GM12891 (cell line): ENCODE results near the gene EBF3.

Experiments used
- POLR2A ChIP-seq: IDR thresholded peaks from 2 replicates; pipeline ENCODE4 v1.6.1; 2011; ENCODE audit warnings: low read depth, low read length, control low read depth
- POLR2AphosphoS5 ChIP-seq: IDR thresholded peaks from 2 replicates; pipeline ENCODE4 v1.6.1; 2011; ENCODE audit warnings: low read depth, low read length, control low read depth
- POU2F2 ChIP-seq: IDR thresholded peaks from 2 replicates; pipeline ENCODE4 v1.6.1; 2011; ENCODE audit warnings: low read depth, mild to moderate bottlenecking, control low read depth, low read length, moderate library complexity
- SPI1 ChIP-seq: IDR thresholded peaks from 2 replicates; pipeline ENCODE4 v1.6.1; 2011; ENCODE audit warnings: low read depth, low read length, control low read depth
- TAF1 ChIP-seq: IDR thresholded peaks from 2 replicates; pipeline ENCODE4 v1.6.1; 2011; ENCODE audit warnings: low read depth, low read length, control low read depth

DNA sequence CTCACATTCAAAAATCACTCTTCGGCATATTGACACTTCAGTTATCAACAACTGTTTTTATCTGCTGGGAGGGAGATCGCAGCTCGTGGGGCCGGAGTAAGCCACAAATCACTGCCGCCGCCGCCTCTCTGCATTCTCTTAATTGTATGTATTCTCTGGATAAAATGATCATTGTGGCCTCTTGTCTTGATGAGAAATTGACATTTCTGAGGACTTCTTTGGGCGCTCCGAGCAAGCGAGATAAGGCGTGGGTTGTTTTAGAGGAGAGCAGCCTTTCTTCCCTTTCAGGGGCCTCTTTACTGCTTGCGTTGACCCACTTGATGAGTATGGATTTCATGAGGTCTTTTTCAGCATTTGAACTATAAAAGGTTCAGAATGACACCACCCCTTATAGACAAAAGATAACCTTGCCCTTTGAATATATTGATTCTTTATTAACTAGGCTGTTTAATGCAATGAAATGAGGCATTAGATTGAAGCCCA, 130.6 kb downstream of the EBF3 start:
- TF ChIP-seq TAF1 = no peak
- TF ChIP-seq POLR2AphosphoS5 = no peak
- TF ChIP-seq POLR2A = no peak
- no peak for TF ChIP-seq POU2F2
- TF ChIP-seq SPI1 = no peak
